H1 (cell line): ENCODE data around the gene NAT10. TPM values are rescaled to one million over a fixed set of nuclear protein-coding genes. Genes with fewer than 3 reads are reported as not detected.

ENCODE experiments used
- CTCF ChIA-PET: fragments of 300-600 bp; sonication (Branson Sonifier 250); formaldehyde crosslinking; loops from one replicate; lab custom pipeline; 2021; ENCODE audit not compliant: partially characterized antibody; lab: Charles Lee
- POLR2A ChIA-PET: fragments of 300-600 bp; sonication (Branson Sonifier 250); formaldehyde crosslinking; loops from one replicate; lab custom pipeline; 2021; ENCODE audit warnings: inconsistent platforms; ENCODE audit not compliant: partially characterized antibody; lab: Charles Lee
- DNase-seq, 2 experiments: peaks; one replicate each; pipeline versions ENCODE4 v3.0.0 to v3.0.0-alpha.2; 2010 to 2022; ENCODE audit warnings: low spot score in 2 of 2, low read depth in 1 of 2, mixed read lengths in 1 of 2
- FAIRE-seq: peaks from 2 replicates; lab custom pipeline; 2011; peaks lifted over from hg19 to GRCh38; lab: Jason Lieb, UNC
- H2AFZ ChIP-seq: 2 replicates; pipeline ENCODE4 v1.8.1; 2012; ENCODE audit warnings: low read length, inconsistent platforms
- H2AK5ac ChIP-seq: 2 replicates; pipeline ENCODE4 v1.6.1; 2013; ENCODE audit warnings: low read depth, low read length
- H2BK120ac ChIP-seq: replicated peaks from 2 replicates; pipeline ENCODE3; 2013; ENCODE audit warnings: low read depth, low read length, inconsistent platforms
- H2BK12ac ChIP-seq: 2 replicates; pipeline ENCODE4 v1.6.1; 2013; ENCODE audit warnings: low read depth, low read length
- H2BK15ac ChIP-seq: 2 replicates; pipeline ENCODE4 v1.6.1; 2013; ENCODE audit warnings: low read length
- H2BK20ac ChIP-seq: 2 replicates; pipeline ENCODE4 v1.6.1; 2013; ENCODE audit warnings: low read length
- H2BK5ac ChIP-seq: 2 replicates; pipeline ENCODE4 v1.6.1; 2013; ENCODE audit warnings: low read depth, low read length
- H3K14ac ChIP-seq: 2 replicates; pipeline ENCODE4 v1.6.1; 2013; ENCODE audit warnings: inconsistent platforms; ENCODE audit not compliant: insufficient read length
- H3K18ac ChIP-seq: 2 replicates; pipeline ENCODE4 v1.6.1; 2013; ENCODE audit warnings: low read length; ENCODE audit errors: extremely low read depth
- H3K23ac ChIP-seq: 2 replicates; pipeline ENCODE4 v1.6.1; 2013; ENCODE audit warnings: inconsistent platforms; ENCODE audit not compliant: insufficient read length
- H3K23me2 ChIP-seq: 2 replicates; pipeline ENCODE4 v1.6.1; 2013; ENCODE audit warnings: low read depth, low read length
- H3K27ac ChIP-seq: 2 replicates; pipeline ENCODE4 v1.6.1; 2011; ENCODE audit warnings: low read depth, low read length, inconsistent platforms
- H3K27me3 ChIP-seq, 4 experiments: replicated peaks in 1 of 4; 1 replicate in 1 of 4; 2 replicates in 3 of 4; pipeline versions ENCODE4 v1.6.1 to v1.8.1; 2011 to 2013; ENCODE audit warnings: low read length in 3 of 4, mild to moderate bottlenecking in 3 of 4, inconsistent platforms in 2 of 4, mixed read lengths in 2 of 4, moderate library complexity in 1 of 4; ENCODE audit not compliant: control insufficient read depth in 3 of 4, insufficient read depth in 3 of 4; ENCODE audit errors: extremely low read depth in 1 of 4
- H3K36me3 ChIP-seq, 4 experiments: 2 replicates each; pipeline versions ENCODE4 v1.6.1 to v1.8.1; 2011 to 2013; ENCODE audit warnings: mild to moderate bottlenecking in 4 of 4, low read length in 3 of 4, moderate library complexity in 2 of 4, control low read depth in 1 of 4, inconsistent platforms in 1 of 4; ENCODE audit not compliant: insufficient read depth in 4 of 4, control insufficient read depth in 2 of 4
- H3K4ac ChIP-seq: replicated peaks from 2 replicates; pipeline ENCODE3; 2013; ENCODE audit warnings: low read length, low read depth, mixed read lengths, inconsistent platforms; ENCODE audit not compliant: insufficient read length
- H3K4me1 ChIP-seq, 4 experiments: replicated peaks in 1 of 4; 1 replicate in 1 of 4; 2 replicates in 3 of 4; pipeline versions ENCODE4 v1.6.1 to v1.8.1; 2011 to 2013; ENCODE audit warnings: low read length in 3 of 4, inconsistent platforms in 2 of 4, mixed read lengths in 1 of 4; ENCODE audit not compliant: insufficient read depth in 4 of 4, control insufficient read depth in 3 of 4
- H3K4me2 ChIP-seq, 2 experiments: 2 replicates each; pipeline versions ENCODE4 v1.6.1 to v1.8.1; 2011 to 2013; ENCODE audit warnings: low read depth in 2 of 2, low read length in 2 of 2, control low read depth in 1 of 2, inconsistent platforms in 1 of 2, mild to moderate bottlenecking in 1 of 2; ENCODE audit not compliant: insufficient read depth in 1 of 2
- H3K4me3 ChIP-seq, 4 experiments: fragments of 200-600, 300-600 bp in 1 of 4; sonication (generic), shearing (Covaris generic), sonication (Bioruptor Twin) in 1 of 4; 2 replicates each; pipeline versions ENCODE4 v1.5.1 to v1.8.1; 2011 to 2016; ENCODE audit warnings: low read length in 4 of 4, low read depth in 3 of 4, control low read depth in 2 of 4, inconsistent platforms in 2 of 4, mild to moderate bottlenecking in 2 of 4, mixed read lengths in 1 of 4, moderate library complexity in 1 of 4; ENCODE audit not compliant: insufficient read depth in 2 of 4; ENCODE audit errors: extremely low read depth in 1 of 4
- H3K56ac ChIP-seq: replicated peaks from 2 replicates; pipeline ENCODE3; 2013; ENCODE audit warnings: low read depth, mild to moderate bottlenecking, mixed read lengths, low read length, inconsistent platforms; ENCODE audit not compliant: insufficient read length
- H3K79me1 ChIP-seq: 2 replicates; pipeline ENCODE4 v1.6.1; 2013; ENCODE audit warnings: low read depth, low read length, control low read depth
- H3K79me2 ChIP-seq, 2 experiments: 2 replicates each; pipeline versions ENCODE4 v1.6.1 to v1.8.1; 2012 to 2013; ENCODE audit warnings: low read length in 2 of 2, mild to moderate bottlenecking in 2 of 2, inconsistent platforms in 1 of 2; ENCODE audit not compliant: insufficient read depth in 2 of 2, control insufficient read depth in 1 of 2
- H3K9ac ChIP-seq, 4 experiments: replicated peaks in 1 of 4; 1 replicate in 1 of 4; 2 replicates in 3 of 4; pipeline versions ENCODE4 v1.6.1 to v1.8.1; 2011 to 2013; ENCODE audit warnings: low read depth in 3 of 4, low read length in 3 of 4, control low read depth in 2 of 4, mild to moderate bottlenecking in 2 of 4, moderate library complexity in 2 of 4, inconsistent platforms in 1 of 4; ENCODE audit errors: extremely low read depth in 1 of 4
- H3K9me3 ChIP-seq, 2 experiments: 2 replicates each; pipeline versions ENCODE4 v1.6.1 to v1.8.1; 2012 to 2013; ENCODE audit warnings: mild to moderate bottlenecking in 2 of 2, moderate library complexity in 2 of 2, control low read depth in 1 of 2, inconsistent platforms in 1 of 2, low read depth in 1 of 2, low read length in 1 of 2, mixed read lengths in 1 of 2; ENCODE audit not compliant: insufficient read depth in 2 of 2
- H4K20me1 ChIP-seq, 2 experiments: replicated peaks in 1 of 2; 2 replicates each; pipeline versions ENCODE3 to v1.8.1; 2011 to 2013; ENCODE audit warnings: inconsistent platforms in 2 of 2, low read length in 2 of 2, mild to moderate bottlenecking in 1 of 2; ENCODE audit not compliant: insufficient read depth in 2 of 2, control insufficient read depth in 1 of 2
- H4K5ac ChIP-seq: 2 replicates; pipeline ENCODE4 v1.6.1; 2013; ENCODE audit warnings: low read length, low read depth, mixed read lengths, inconsistent platforms; ENCODE audit not compliant: insufficient read length
- H4K8ac ChIP-seq: 2 replicates; pipeline ENCODE4 v1.8.0; 2013; ENCODE audit warnings: mild to moderate bottlenecking, moderate library complexity, low read length, inconsistent platforms; ENCODE audit not compliant: insufficient read depth; ENCODE audit errors: extremely low read depth
- H4K91ac ChIP-seq: replicated peaks from 2 replicates; pipeline ENCODE3; 2013; ENCODE audit warnings: low read length, mixed read lengths, inconsistent platforms; ENCODE audit not compliant: insufficient read length
- ATF3 ChIP-seq: IDR thresholded peaks from 2 replicates; pipeline ENCODE4 v1.6.1; 2011; ENCODE audit warnings: low read depth, mild to moderate bottlenecking, low read length; ENCODE audit not compliant: insufficient read depth
- CTCF ChIP-seq, 3 experiments: IDR thresholded peaks; 1 replicate in 2 of 3; 2 replicates in 1 of 3; pipeline versions ENCODE4 v1.5.1 to v1.6.1; 2011; ENCODE audit warnings: low read length in 3 of 3, mild to moderate bottlenecking in 3 of 3, inconsistent platforms in 2 of 3, low read depth in 1 of 3, moderate library complexity in 1 of 3; ENCODE audit not compliant: insufficient read depth in 1 of 3; ENCODE audit errors: control extremely low read depth in 1 of 3
- E2F6 ChIP-seq: IDR thresholded peaks from 2 replicates; pipeline ENCODE4 v1.6.1; 2012; ENCODE audit warnings: inconsistent platforms
- GABPA ChIP-seq: IDR thresholded peaks from 2 replicates; pipeline ENCODE4 v1.6.1; 2011; ENCODE audit warnings: mild to moderate bottlenecking, low read length, moderate library complexity, borderline replicate concordance; ENCODE audit not compliant: insufficient read depth
- HDAC6 ChIP-seq: IDR thresholded peaks from one replicate; pipeline ENCODE4 v1.7.1; 2012; ENCODE audit warnings: low read depth, mild to moderate bottlenecking, inconsistent platforms, low read length, moderate library complexity
- RNF2 ChIP-seq: fragments of 200-900, 300-1000 bp; sonication (generic); IDR thresholded peaks from 2 replicates; pipeline ENCODE4 v1.7.1; 2016; ENCODE audit warnings: borderline replicate concordance, low read depth, mild to moderate bottlenecking, antibody characterized with exemption, low read length; ENCODE audit not compliant: poor library complexity, severe bottlenecking; ENCODE audit errors: missing control alignments
- TBP ChIP-seq: IDR thresholded peaks from 2 replicates; pipeline ENCODE4 v1.6.1; 2011; ENCODE audit warnings: low read depth, low read length, improper control_type of control experiment
- YY1 ChIP-seq: IDR thresholded peaks from 2 replicates; pipeline ENCODE4 v1.6.1; 2011; ENCODE audit warnings: low read depth, mild to moderate bottlenecking, low read length
- WGBS, 2 experiments: shearing (Covaris generic) in 1 of 2; methylation state at CpG; one replicate each; pipeline versions ENCODE4 v1.1.6 to v1.1.7; 2013 to 2015; ENCODE audit warnings: low lambda C conversion rate in 2 of 2, mixed read lengths in 2 of 2, inconsistent platforms in 1 of 2, low coverage in 1 of 2, missing lambda C conversion rate in 1 of 2; ENCODE audit not compliant: insufficient replicate concordance in 2 of 2, insufficient coverage in 1 of 2, insufficient read length in 1 of 2; ENCODE audit errors: extremely low coverage in 1 of 2, missing lambda C conversion rate in 1 of 2; 5-methylcytosine and 5-hydroxymethylcytosine counted together
- polyA plus RNA-seq, 7 experiments: library from polyadenylated mRNA; depleted of rRNA in 3 of 7; stranded (reverse) in 5 of 7; unstranded in 2 of 7; fragments of >200 nt in 5 of 7; fragments of 200-250 nt in 2 of 7; gene quantifications; 1 replicate in 5 of 7; 2 replicates in 1 of 7; 4 replicates in 1 of 7; pipeline versions ENCODE4 v1.2.1 to v1.2.3, GENCODE V29; 2011 to 2013; ENCODE audit warnings: missing spikeins in 2 of 7, mixed read lengths in 2 of 7
- total RNA-seq: library from RNA; stranded (reverse); fragmentation: NEBNext Ultra II Directional; extraction: Animal tissue kit (Norgen Biotek cat#: 25700); gene quantifications from 2 replicates; pipeline ENCODE4 v1.2.1, GENCODE V29; 2021

The NAT10 gene
- total and polyA plus RNA-seq, 2 of the 8 experiments (the other 6 are each of a cell fraction or from before 2014, with no cell fraction given), result 66.3 to 89.6 TPM

GRCh38 chr11:34086554-34087283, 18.7 kb upstream of the NAT10 start:
- WGBS, 2 experiments, result 100% methylated on average over 4 of the region's 4 CpGs; no CpG with 5 or more reads in 1 of the 2 experiments
- FAIRE-seq, result no peak
- H2BK120ac ChIP-seq, result no peak overlapping the region
- TF ChIP-seq GABPA (no peak), TBP (no peak), E2F6 (no peak), ATF3 (no peak), CTCF (IDR thresholded peaks at IDR 0.05; ENCODE audit: control extremely low read depth in 1 of 3, insufficient read depth in 1 of 3, low read depth in 1 of 3, low read length in 3 of 3) (no peak), YY1 (no peak), RNF2 (no peak), HDAC6 (no peak)

More at GRCh38 chr11:34086554-34087283, 18.7 kb upstream of the NAT10 start:
- H3K56ac ChIP-seq, result no peak overlapping the region
- H4K8ac ChIP-seq, result no peak overlapping the region
- H4K5ac ChIP-seq, result no peak overlapping the region
- CTCF ChIA-PET, result no interaction called here
- no peak overlapping the region for H2BK5ac ChIP-seq
- no peaks in the 10 kb centered on the region for H3K9me3 ChIP-seq
- peaks cover 2 to 7% of the 10 kb centered on the region in 2 experiments for H4K20me1 ChIP-seq
- POLR2A ChIA-PET, result interaction anchor here (1.2 to 2.1 kb wide), 4 partner anchors 8 to 23 kb away, joined by 3 to 6 read pairs (median 4); no protein-coding TSS in a partner anchor
- H4K91ac ChIP-seq, result no peak overlapping the region
- H2AK5ac ChIP-seq, result no peak overlapping the region
- H2BK12ac ChIP-seq, result no peak overlapping the region
- H3K4me3 ChIP-seq, result no peak overlapping the region
- no peak overlapping the region for H3K9ac ChIP-seq
- H3K4me2 ChIP-seq, result no peak overlapping the region
- no peak overlapping the region for H2AFZ ChIP-seq
- H3K4ac ChIP-seq, result no peak overlapping the region
- no peak overlapping the region for H3K18ac ChIP-seq
- H3K79me1 ChIP-seq, result peaks cover 2% of the 10 kb centered on the region; the same call in 1 of the 2 replicates
- H2BK20ac ChIP-seq, result no peak overlapping the region
- H3K27ac ChIP-seq, result no peak overlapping the region
- no peak overlapping the region for H3K14ac ChIP-seq
- H3K23me2 ChIP-seq, result no peaks in the 10 kb centered on the region
- H3K4me1 ChIP-seq, result no peaks in the 10 kb centered on the region
- no peak overlapping the region for H3K23ac ChIP-seq
- DNase-seq, result no peak
- no peaks in the 10 kb centered on the region for H3K27me3 ChIP-seq
- peaks cover 0 to 42% of the 10 kb centered on the region in 2 experiments; a peak in 3 of 4 replicates for H3K79me2 ChIP-seq
- peaks cover 58 to 96% (median 82%) of the 10 kb centered on the region in 4 experiments for H3K36me3 ChIP-seq
- no peak overlapping the region for H2BK15ac ChIP-seq
